Activated CD8-positive, alpha-beta memory T cell treated with anti-CD3 and anti-CD28 coated beads for 36 hours (primary cell): ENCODE results near the gene ADM2. TPM values are rescaled to one million over a fixed set of nuclear protein-coding genes. Genes with fewer than 3 reads are reported as not detected.

Experiments
- CTCF ChIA-PET: fragments of 350-600 bp; sonication (Branson Sonifier 250); formaldehyde crosslinking; loops from one replicate; lab custom pipeline; 2021; ENCODE audit warnings: antibody characterized with exemption; lab: Charles Lee
- POLR2A ChIA-PET: fragments of 350-600 bp; sonication (Branson Sonifier 250); formaldehyde crosslinking; loops from one replicate; lab custom pipeline; 2021; ENCODE audit warnings: antibody characterized with exemption; lab: Charles Lee
- total RNA-seq, 2 experiments: library from RNA; stranded (reverse); gene quantifications; one replicate each; pipeline ENCODE4 v1.2.3, GENCODE V29; 2021

The ADM2 gene
- total RNA-seq, 2 experiments from 2014 or later, result 5.2 to 7.0 TPM

- ChIA-PET POLR2A (interaction anchor here (0.7 kb wide), 1 partner anchor 15 kb away, joined by 3 read pairs; no protein-coding TSS in a partner anchor), CTCF (no interaction called here)
These were observed 9.4 kb downstream of the ADM2 start for GRCh38 chr22:50490531-50491308.

DNA sequence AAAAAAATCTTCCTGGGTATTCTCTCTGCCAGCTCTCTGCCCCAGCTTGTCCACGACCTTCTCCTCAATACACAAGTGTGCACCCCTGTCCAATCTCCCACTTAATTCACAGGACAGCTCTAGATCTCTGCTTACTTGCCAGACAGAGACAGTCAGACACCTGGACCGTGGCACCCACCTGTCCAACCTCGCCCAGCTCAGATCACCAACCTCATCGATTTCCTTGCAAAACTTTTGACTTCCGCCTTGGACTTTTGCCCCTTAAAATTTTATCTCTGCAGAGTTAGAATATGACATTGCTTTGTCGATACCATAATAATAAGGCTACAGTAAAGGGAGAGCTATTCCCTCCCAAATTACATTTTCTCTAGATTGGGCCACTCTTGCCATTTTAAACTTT lies 15.8 kb downstream of the ADM2 start:
- CTCF ChIA-PET, result interaction anchor here (0.6 to 1.5 kb wide), 8 partner anchors 8 to 244 kb away, joined by 3 to 7 read pairs (median 4); partner anchors contain the start of genes LMF2 and NCAPH2
- POLR2A ChIA-PET, result no interaction called here

DNA sequence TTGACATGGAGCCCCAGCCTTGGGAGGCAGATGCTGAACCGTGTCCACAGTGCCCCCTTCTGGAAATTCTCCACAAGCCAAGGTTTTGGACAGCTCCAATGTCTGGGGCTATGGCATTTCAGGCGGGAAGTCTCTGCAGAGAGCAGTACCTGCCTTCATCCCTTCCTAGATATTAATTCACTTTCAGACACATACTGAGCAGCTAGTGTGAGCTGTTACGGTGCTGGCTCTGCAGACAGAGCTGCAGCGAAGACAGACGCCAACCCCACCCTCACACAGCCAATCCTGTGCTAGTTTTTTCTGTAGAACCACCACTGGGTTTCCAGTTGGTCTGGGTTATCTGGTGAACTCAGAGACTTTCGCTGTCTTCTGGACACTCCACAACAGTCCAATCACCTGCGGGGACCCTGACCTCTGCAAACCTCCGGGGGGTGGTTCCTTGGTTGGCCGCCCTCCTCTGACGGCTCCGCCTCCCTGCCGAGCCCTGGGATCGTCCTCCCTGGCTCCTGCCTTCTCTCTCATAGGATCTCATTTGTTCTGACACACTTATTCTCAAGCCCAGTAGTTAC lies 17.1 kb downstream of the ADM2 start:
- CTCF ChIA-PET, result interaction anchor here (0.7 to 1.9 kb wide), 23 partner anchors 8 to 253 kb away, joined by 3 to 7 read pairs (median 3); partner anchors contain the start of genes ADM2, CPT1B, LMF2 and NCAPH2
- POLR2A ChIA-PET, result interaction anchor here (0.8 kb wide), 1 partner anchor 247 kb away, joined by 3 read pairs; no protein-coding TSS in a partner anchor

DNA sequence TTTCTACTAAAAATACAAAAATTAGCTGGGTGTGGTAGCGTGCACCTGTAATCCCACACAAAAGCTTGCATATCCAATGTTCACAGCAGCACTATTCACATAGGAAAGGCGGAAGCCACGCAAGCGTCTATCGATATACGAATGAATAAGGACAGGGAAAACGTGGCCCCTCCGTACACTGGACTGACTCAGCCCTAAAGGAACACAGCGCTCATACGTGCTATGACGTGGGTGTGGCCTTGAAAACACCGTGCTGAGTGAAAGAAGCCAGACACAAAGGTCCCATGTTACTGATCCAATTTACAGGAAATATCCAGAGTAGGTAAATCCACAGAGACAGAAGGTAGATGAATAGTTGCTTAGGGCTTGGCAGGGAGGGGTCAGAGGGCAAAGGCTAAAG lies 19.1 kb downstream of the ADM2 start:
- ChIA-PET POLR2A (interaction anchor here (0.6 kb wide), 1 partner anchor 25 kb away, joined by 3 read pairs; no protein-coding TSS in a partner anchor), CTCF (no interaction called here)

GRCh38 chr22:50502096-50502495 lies 20.8 kb downstream of the ADM2 start:
- POLR2A ChIA-PET, result no interaction called here

GRCh38 chr22:50502628-50503474 lies 21.5 kb downstream of the ADM2 start:
- CTCF ChIA-PET, result no interaction called here

More at GRCh38 chr22:50502096-50502495, 20.8 kb downstream of the ADM2 start:
- CTCF ChIA-PET, result interaction anchor here (1.0 kb wide), 1 partner anchor 23 kb away, joined by 3 read pairs; the partner anchor contains the start of gene SCO2

GRCh38 chr22:50503475-50504145 lies 22.3 kb downstream of the ADM2 start:
- POLR2A ChIA-PET, result no interaction called here

More at GRCh38 chr22:50502628-50503474, 21.5 kb downstream of the ADM2 start:
- POLR2A ChIA-PET, result no interaction called here

GRCh38 chr22:50504369-50505211 lies 23.2 kb downstream of the ADM2 start:
- ChIA-PET CTCF (interaction anchor here (0.8 kb wide), 1 partner anchor 163 kb away, joined by 3 read pairs; no protein-coding TSS in a partner anchor), POLR2A (no interaction called here)

More at GRCh38 chr22:50503475-50504145, 22.3 kb downstream of the ADM2 start:
- CTCF ChIA-PET, result no interaction called here

- POLR2A ChIA-PET, result interaction anchor here (0.6 kb wide), 1 partner anchor 14 kb away, joined by 3 read pairs; no protein-coding TSS in a partner anchor
- CTCF ChIA-PET, result interaction anchor here (0.8 kb wide), 1 partner anchor 164 kb away, joined by 3 read pairs; no protein-coding TSS in a partner anchor
These were observed 24.0 kb downstream of the ADM2 start for GRCh38 chr22:50505276-50505775.

DNA sequence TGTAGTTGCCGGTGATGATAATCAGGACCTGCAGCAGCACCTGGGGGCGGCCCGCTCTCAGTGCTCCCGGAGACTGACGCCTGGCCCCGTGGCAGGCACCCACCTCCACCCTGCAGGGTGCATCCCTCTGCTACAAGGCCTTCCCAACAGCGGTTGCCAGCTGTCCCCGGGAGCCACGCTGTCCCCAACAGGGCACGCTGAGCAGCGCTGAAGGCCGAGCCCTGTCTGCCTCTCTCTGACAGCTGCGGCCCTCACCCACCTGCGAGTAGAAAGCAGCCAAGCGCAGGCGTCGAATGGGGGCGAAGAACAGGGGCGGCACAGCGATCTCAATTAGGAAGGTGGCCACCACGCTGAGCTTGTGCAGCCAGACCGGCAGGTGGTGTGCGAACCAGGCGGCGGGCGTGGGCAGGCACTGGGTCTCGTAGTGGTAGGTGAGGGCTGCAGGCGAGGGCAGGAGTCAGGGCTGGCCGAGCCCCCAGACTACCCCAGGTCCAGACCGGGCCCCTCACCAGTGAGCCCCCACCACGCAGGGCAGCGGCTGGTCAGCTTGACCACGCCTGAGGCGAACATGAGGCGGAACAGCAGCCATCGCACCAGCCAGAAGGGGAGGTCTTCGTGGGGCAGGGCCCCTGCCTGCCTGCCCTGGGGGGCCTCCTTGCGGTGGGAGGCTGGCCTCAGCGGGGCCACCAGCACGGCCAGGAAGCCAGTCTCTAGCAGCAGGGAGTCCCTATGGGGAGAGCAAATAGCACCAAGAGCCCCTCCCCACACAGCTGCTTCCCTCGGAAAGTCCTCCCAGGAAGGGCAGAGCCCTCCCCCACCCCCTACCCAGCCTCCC lies 24.6 kb downstream of the ADM2 start:
- CTCF ChIA-PET, result interaction anchor here (1.0 to 1.3 kb wide), 2 partner anchors 8 to 16 kb away, joined by 3 to 4 read pairs; no protein-coding TSS in a partner anchor
- POLR2A ChIA-PET, result interaction anchor here (0.6 to 4.7 kb wide), 2 partner anchors 15 to 20 kb away, joined by 3 to 69 read pairs; partner anchors contain the start of gene SCO2

- CTCF ChIA-PET, result interaction anchor here (1.0 to 1.3 kb wide), 3 partner anchors 9 to 36 kb away, joined by 3 to 4 read pairs (median 3); no protein-coding TSS in a partner anchor
These were observed 25.5 kb downstream of the ADM2 start for GRCh38 chr22:50506611-50507420.

DNA sequence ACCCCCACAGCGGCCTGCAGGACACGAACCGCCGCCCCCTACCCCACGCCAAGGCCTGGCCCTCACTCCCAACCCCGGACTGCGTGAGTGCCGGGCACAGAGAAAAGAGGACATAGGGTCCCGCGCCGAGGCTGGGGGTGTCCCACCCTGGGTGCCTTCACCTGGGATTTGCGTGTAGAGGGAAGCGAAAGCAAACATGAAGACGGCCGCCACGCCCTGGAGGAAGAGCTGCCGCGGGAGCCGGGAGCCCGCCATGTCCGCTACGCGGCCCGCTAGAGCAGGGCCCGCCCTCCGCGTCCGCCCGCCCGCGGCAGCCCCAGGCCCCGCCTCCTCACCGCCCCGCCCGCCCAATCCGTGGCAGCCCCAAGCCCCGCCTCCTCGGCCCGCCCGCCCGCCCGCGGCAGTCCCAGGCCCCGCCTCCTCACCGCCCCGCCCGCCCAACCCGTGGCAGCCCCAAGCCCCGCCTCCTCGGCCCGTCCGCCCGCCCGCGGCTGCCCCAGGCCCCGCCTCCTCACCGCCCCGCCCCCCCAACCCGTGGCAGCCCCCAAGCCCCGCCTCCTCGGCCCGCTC lies 26.2 kb downstream of the ADM2 start, which contains the start of gene LMF2:
Gene LMF2, minus strand, starts transcription at position 282 of the 570 bp plus-strand sequence. Its CDS starts 27 bp downstream, at position 255.
- CTCF ChIA-PET, result interaction anchor here (0.6 to 2.8 kb wide), 9 partner anchors 10 to 126 kb away, joined by 3 to 32 read pairs (median 4); partner anchors contain the start of genes SCO2 and SYCE3
- POLR2A ChIA-PET, result interaction anchor here (0.5 to 4.7 kb wide), 15 partner anchors 15 to 263 kb away, joined by 3 to 69 read pairs (median 3); partner anchors contain the start of genes ADM2, SCO2, SYCE3 and TUBGCP6

More at GRCh38 chr22:50506611-50507420, 25.5 kb downstream of the ADM2 start:
- POLR2A ChIA-PET, result interaction anchor here (2.0 to 4.7 kb wide), 2 partner anchors 19 to 114 kb away, joined by 8 to 69 read pairs; partner anchors contain the start of gene SCO2

- ChIA-PET CTCF (interaction anchor here (0.6 to 2.8 kb wide), 9 partner anchors 10 to 127 kb away, joined by 3 to 32 read pairs (median 4); partner anchors contain the start of genes SCO2 and SYCE3), POLR2A (interaction anchor here (0.5 to 4.7 kb wide), 18 partner anchors 14 to 264 kb away, joined by 3 to 69 read pairs (median 3); partner anchors contain the start of genes ADM2, SCO2, SYCE3 and TUBGCP6)
These were observed 26.9 kb downstream of the ADM2 start, which contains the start of gene NCAPH2 for GRCh38 chr22:50507991-50508884. Gene NCAPH2 (plus strand): TSS chr22:50508224. CDS start chr22:50508338, 114 bp downstream.
